KMS-11 (cell line): ENCODE measurements around the gene PAK5.
A peak's percentile ranks its signal among the peaks of the same experiment; 100 is the strongest.

Experiments used
- H2AFZ ChIP-seq: fragments of 200-600 bp; sonication (generic); 2 replicates; pipeline ENCODE4 v1.6.1; 2016; ENCODE audit warnings: antibody characterized with exemption, mixed run types, low read depth
- H3K27ac ChIP-seq: fragments of 200-600 bp; sonication (generic); 2 replicates; pipeline ENCODE4 v1.6.1; 2016; ENCODE audit warnings: mild to moderate bottlenecking, mixed run types
- H3K27me3 ChIP-seq: fragments of 200-600 bp; sonication (generic); 2 replicates; pipeline ENCODE4 v1.6.1; 2017; ENCODE audit warnings: mild to moderate bottlenecking, low read depth, mixed run types, moderate library complexity; ENCODE audit not compliant: insufficient read depth
- H3K36me3 ChIP-seq: fragments of 200-600 bp; sonication (generic); 2 replicates; pipeline ENCODE4 v1.6.1; 2017; ENCODE audit warnings: mild to moderate bottlenecking, mixed run types; ENCODE audit not compliant: insufficient read depth
- H3K4me1 ChIP-seq: fragments of 200-600 bp; sonication (generic); 2 replicates; pipeline ENCODE4 v1.6.1; 2016; ENCODE audit warnings: mild to moderate bottlenecking, low read depth, mixed run types; ENCODE audit not compliant: poor library complexity, severe bottlenecking
- H3K4me2 ChIP-seq: fragments of 200-600 bp; sonication (generic); 2 replicates; pipeline ENCODE4 v1.7.0; 2016; ENCODE audit warnings: mild to moderate bottlenecking, mixed run types
- H3K4me3 ChIP-seq: fragments of 200-600 bp; sonication (generic); IDR thresholded peaks from 2 replicates; pipeline ENCODE4 v1.6.1; 2017; ENCODE audit warnings: low read depth, low read length, mixed read lengths; ENCODE audit not compliant: insufficient read depth
- H3K79me2 ChIP-seq: fragments of 200-600 bp; sonication (generic); 2 replicates; pipeline ENCODE4 v1.6.1; 2016; ENCODE audit warnings: low read depth, mixed run types; ENCODE audit not compliant: insufficient read depth
- H3K9ac ChIP-seq: fragments of 200-600 bp; sonication (generic); 2 replicates; pipeline ENCODE4 v1.6.1; 2016; ENCODE audit warnings: mild to moderate bottlenecking, mixed run types
- H4K20me1 ChIP-seq: fragments of 200-600 bp; sonication (generic); 2 replicates; pipeline ENCODE4 v1.6.1; 2016; ENCODE audit warnings: mild to moderate bottlenecking, mixed run types; ENCODE audit not compliant: insufficient read depth
- TF ChIP-seq, protein P1 (sequence below): fragments of 200-600 bp; sonication (generic); conservative IDR thresholded peaks from 2 replicates; pipeline ENCODE4 v1.6.1; 2017; ENCODE audit warnings: low read depth, mild to moderate bottlenecking, antibody characterized with exemption, low read length, moderate library complexity, mixed read lengths

The PAK5 gene

GRCh38 chr20:9838378-9839295 is at the start of gene PAK5:
Gene PAK5 (minus strand): TSS chr20:9839076. CDS start chr20:9644328, 194,748 bp downstream.
- H3K9ac ChIP-seq: no peak within 1 kb of the TSS
- no peak within 1 kb of the TSS for H3K4me3 ChIP-seq
- H3K27ac ChIP-seq: no peak within 1 kb of the TSS
- H3K36me3 ChIP-seq: no peaks in the 10 kb centered on the region
- H2AFZ ChIP-seq: peak within 1 kb of the TSS; percentile 76
- peak within 1 kb of the TSS; percentile 54 for H3K4me2 ChIP-seq
- no peaks in the 10 kb centered on the region for H3K27me3 ChIP-seq
- H4K20me1 ChIP-seq: no peaks in the 10 kb centered on the region
- TF ChIP-seq, protein P1, sequence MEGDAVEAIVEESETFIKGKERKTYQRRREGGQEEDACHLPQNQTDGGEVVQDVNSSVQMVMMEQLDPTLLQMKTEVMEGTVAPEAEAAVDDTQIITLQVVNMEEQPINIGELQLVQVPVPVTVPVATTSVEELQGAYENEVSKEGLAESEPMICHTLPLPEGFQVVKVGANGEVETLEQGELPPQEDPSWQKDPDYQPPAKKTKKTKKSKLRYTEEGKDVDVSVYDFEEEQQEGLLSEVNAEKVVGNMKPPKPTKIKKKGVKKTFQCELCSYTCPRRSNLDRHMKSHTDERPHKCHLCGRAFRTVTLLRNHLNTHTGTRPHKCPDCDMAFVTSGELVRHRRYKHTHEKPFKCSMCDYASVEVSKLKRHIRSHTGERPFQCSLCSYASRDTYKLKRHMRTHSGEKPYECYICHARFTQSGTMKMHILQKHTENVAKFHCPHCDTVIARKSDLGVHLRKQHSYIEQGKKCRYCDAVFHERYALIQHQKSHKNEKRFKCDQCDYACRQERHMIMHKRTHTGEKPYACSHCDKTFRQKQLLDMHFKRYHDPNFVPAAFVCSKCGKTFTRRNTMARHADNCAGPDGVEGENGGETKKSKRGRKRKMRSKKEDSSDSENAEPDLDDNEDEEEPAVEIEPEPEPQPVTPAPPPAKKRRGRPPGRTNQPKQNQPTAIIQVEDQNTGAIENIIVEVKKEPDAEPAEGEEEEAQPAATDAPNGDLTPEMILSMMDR: no peak
- no peaks in the 10 kb centered on the region for H3K4me1 ChIP-seq
- no peaks in the 10 kb centered on the region for H3K79me2 ChIP-seq

DNA sequence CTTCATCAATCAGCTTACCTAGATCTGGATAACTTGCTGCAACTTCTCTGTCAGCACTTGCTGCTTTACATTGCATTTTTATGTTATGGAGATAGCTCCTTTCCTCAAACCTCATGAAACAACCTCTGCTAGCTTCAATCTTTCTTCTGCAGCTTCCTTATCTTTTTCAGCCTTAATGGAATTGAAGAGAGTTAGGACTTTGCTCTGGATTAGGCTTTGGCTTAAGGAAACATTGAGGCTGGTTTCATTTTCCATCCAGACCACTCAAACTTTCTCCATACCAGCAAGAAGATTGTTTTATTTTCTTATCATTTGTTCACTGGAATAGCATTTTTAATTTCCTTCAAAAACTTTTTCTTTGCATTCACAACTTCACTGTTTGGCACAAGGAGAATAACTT is 48.8 kb upstream of the PAK5 start:
- Histone ChIP-seq H3K4me2 (no peak overlapping the region), H3K27me3 (no peaks in the 10 kb centered on the region), H3K27ac (no peak overlapping the region), H3K9ac (no peak overlapping the region), H3K79me2 (no peaks in the 10 kb centered on the region), H3K36me3 (no peaks in the 10 kb centered on the region), H3K4me3 (no peak overlapping the region), H2AFZ (no peak overlapping the region), H4K20me1 (no peaks in the 10 kb centered on the region), H3K4me1 (no peaks in the 10 kb centered on the region)
- TF ChIP-seq, protein P1: no peak

DNA sequence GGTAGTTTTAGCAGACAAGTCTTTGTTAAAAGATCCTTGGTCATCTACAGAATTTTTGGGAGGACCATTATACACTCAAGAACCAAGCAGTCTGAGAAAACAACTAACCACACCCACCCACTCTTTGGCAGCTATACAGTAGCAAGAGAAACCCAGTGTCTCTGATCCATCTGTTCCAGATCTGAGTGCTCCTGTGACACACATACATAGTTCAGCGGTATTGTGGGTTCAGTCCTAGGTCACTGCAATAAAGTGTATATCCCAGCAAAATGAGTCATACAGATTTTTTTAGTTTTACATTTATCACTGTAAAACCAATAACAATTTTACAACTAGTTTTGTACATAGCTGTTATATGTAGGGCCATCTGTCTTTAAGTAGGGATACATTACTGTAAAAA is 47.4 kb upstream of the PAK5 start:
- Histone ChIP-seq H3K36me3 (no peaks in the 10 kb centered on the region), H4K20me1 (no peaks in the 10 kb centered on the region), H3K4me1 (no peaks in the 10 kb centered on the region), H3K4me3 (no peak overlapping the region), H3K27ac (no peak overlapping the region), H3K4me2 (no peak overlapping the region), H3K79me2 (no peaks in the 10 kb centered on the region), H3K27me3 (no peaks in the 10 kb centered on the region), H3K9ac (no peak overlapping the region), H2AFZ (no peak overlapping the region)
- TF ChIP-seq, protein P1: no peak

GRCh38 chr20:9884666-9885065 is 45.8 kb upstream of the PAK5 start:
- no peaks in the 10 kb centered on the region for H3K27me3 ChIP-seq
- no peak overlapping the region for H3K9ac ChIP-seq
- no peaks in the 10 kb centered on the region for H4K20me1 ChIP-seq
- no peak overlapping the region for H3K4me2 ChIP-seq
- H3K79me2 ChIP-seq: no peaks in the 10 kb centered on the region
- TF ChIP-seq, protein P1: no peak
- no peaks in the 10 kb centered on the region for H3K4me1 ChIP-seq
- no peak overlapping the region for H3K27ac ChIP-seq
- no peaks in the 10 kb centered on the region for H3K36me3 ChIP-seq
- H3K4me3 ChIP-seq: no peak overlapping the region
- H2AFZ ChIP-seq: no peak overlapping the region
